Activated T-cell treated with anti-CD3 and anti-CD28 coated beads for 24 hours (primary cell): ENCODE data around the gene RNASE4.
"Not testable (repeated sequence)": the region's sequence is repeated elsewhere in the genome, so short reads cannot be mapped to it uniquely, and the experiment has no call there.

Experiments used
- DNase-seq: peaks from one replicate; pipeline ENCODE4 v3.0.0-alpha.2; 2020; ENCODE audit warnings: low read depth

RNASE4 gene, protein sequence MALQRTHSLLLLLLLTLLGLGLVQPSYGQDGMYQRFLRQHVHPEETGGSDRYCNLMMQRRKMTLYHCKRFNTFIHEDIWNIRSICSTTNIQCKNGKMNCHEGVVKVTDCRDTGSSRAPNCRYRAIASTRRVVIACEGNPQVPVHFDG

GRCh38 chr14:20683891-20684661 lies at the start of gene RNASE4:
Gene RNASE4, plus strand, starts transcription at chr14:20684560. Its CDS starts 14,812 bp downstream, at chr14:20699372.
- peak; percentile 78 for DNase-seq

- DNase-seq = no peak
These were observed 42.8 kb upstream of the RNASE4 start, which contains the start of gene OR6S1 for GRCh38 chr14:20641591-20641990. Gene OR6S1, minus strand, starts transcription at chr14:20641691. Its CDS starts 0 bp downstream, at chr14:20641691.

GRCh38 chr14:20642182-20642581 lies 42.2 kb upstream of the RNASE4 start:
- no peak for DNase-seq

- not testable (repeated sequence) for DNase-seq
These were observed 41.6 kb upstream of the RNASE4 start for GRCh38 chr14:20642755-20643154.

GRCh38 chr14:20644520-20644919 lies 39.8 kb upstream of the RNASE4 start:
- no peak for DNase-seq

DNA sequence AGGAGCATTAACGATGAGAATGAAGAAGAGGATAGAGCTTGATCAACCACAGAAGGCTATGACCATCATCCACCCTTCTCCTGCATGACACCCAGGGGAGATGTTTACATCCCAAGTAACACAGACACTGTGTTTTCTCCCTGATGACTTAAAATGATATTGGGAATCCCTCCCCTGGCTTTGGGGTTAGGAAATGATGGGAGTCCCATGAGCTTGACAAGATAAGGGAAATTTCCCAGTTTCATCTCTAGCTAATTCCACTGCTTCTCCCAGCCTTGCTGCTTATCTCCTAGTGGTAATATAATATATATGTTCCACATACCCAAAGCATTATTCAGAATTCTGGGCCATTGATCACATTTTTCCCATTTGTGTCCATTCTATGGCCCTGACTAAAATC lies 38.9 kb upstream of the RNASE4 start:
- DNase-seq = no peak

DNA sequence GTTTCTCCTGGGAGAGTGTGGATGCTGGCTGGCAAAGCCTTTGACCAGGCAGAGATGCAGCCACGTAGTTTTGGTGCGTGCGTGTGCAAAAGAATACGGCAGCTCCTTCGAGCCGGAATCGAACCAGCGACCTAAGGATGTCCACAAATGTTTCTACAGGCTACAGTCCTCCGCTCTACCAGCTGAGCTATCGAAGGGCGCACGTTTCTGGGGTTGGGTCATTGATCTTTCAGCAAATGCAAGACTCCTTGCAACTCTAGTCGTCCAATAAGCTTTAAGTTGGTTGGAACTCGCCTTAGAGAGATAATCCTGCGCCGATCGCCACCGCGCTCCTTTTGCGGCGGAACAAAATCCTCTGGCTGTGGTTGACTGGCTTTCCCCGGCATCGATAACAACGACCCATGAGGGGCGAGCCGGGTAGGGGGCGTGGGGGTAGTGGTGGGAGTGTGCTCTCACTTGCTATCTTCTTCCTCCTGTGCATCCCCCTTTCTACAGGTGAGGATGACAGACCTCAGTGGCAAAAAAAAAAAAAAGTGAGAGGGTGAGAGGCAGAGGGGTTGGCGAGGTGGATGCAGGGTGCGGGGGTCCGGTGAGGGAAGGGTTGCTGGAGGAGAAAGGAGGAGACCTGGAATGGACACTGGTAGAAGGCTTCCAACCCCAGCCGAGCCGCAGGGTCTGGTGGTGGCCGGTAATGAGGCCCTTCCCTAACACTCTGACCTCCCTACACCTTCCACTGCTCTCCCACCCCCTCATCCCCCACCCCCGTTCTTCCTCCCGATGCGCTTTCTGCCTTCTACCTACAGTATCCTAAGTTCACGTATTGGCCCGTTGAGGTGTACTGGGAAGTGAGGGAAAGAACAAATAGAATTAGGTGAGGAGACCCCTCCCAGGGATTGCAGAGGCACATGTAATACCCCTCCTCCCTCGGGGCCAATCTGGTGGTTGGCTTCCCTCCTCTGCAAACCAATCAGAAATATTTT lies 31.1 kb upstream of the RNASE4 start:
- peak; percentile 66 for DNase-seq

DNA sequence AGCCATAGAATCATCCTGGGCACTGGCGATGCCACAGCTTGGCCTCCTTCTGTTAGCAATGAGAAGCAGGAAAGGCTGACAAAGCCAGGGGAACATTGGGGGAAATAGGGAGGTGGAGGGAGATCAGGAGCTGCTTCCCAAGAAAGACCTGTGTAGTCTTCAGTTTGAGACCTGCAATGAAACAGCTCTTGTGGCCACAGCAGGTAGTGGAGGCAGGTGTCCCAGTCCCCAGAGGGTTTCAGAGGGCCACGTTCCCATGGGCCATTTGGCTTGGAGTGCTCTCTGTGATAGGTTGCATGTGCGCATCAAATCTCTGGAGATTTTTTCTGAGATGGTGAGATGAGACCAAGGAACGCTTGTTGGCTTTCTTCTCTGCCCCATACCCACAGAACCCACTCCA lies 28.5 kb upstream of the RNASE4 start:
- DNase-seq = no peak

DNA sequence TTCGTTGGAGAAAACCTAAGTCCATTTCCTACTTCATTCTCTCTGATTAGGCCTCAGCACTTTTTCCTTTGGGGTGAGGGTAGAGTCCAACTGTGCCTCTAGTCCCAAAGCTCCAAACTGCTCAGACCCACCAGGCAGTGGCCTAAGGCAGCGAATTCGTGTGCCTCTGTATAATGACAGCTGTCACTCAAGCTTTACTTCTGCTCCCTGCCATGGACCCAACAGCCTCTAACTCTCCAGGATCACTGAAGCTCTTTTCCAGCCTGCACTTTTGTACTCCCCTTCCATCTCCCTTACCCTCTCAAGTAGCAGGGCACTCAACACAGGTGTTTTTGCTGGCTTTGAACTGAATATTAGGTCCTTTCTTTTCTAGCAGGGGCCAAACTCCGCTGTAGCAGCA lies 28.1 kb upstream of the RNASE4 start:
- DNase-seq = no peak

DNA sequence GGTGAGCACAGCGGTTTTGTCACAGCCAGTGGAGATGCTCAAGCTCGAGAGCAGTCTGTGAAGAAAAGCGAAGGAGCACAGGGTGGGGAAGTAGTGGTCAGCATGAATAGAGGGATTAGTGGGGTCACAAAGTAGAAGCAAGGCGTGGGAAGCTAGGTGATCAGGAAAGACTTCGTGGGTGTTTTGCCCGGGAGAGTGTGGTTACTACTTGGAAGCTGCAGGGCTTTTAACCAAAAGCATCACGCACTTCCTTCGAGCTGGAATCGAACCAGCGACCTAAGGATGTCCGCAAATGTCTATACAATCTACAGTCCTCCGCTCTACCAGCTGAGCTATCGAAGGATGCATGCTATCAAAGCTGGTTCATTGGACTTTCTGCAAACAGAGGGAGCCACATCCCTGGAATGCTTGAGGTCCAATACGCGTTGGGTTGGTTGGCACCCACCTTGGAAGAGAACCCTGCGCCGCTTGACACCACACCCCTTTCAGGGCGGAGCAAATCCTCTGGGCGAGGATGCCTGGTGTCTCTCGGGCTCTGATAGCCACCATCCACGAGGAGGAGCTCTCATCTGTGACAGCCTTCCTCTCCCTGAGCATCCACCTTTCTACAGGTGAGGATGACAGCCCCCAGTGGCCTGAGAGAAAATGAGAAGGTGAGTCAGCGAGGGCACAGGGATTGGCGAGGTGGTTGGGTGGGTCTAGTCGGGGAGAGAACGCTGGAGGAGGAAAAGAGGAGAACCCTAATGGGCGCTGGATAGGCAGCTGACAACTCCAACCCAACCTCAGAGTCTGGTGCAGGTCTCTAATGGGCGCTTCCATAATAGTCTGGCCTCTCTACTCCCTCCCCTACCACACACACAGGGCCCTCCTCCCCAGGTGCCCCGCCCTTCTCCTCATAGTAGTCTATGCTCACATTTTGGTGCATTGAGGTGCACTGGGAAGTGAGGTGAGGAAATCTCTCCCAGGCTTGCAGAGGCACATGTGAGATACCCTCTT lies 26.8 kb upstream of the RNASE4 start:
- no peak for DNase-seq

GRCh38 chr14:20658246-20658645 lies 26.1 kb upstream of the RNASE4 start:
- no peak for DNase-seq

- DNase-seq = no peak
These were observed 25.0 kb upstream of the RNASE4 start for GRCh38 chr14:20659336-20659735.

DNA sequence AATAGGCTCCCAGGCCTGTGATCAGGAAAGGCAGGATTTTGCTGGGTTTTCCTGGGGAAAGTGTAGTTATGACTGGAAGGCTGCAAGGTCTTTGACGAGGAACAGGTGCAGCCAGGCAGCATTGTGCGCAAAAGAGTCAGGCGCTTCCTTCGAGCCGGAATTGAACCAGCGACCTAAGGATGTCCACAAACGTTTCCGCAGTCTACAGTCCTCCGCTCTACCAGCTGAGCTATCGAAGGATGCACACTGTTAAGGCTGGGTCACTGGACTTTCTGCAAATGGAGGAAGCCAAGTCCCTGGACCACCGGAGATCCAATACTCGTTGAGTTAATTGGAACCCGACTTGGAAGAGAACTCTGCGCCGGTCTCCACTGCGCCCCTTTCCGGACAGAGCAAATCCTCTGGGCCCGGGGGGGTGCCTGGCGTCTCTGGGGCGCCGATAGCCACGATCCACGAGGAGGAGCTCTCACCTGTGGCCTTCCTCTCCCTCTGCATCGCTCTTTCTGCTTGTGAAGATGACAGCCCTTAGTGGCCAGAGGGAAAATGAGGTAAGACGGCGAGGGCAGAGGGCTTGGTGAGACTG lies 24.5 kb upstream of the RNASE4 start:
- no peak for DNase-seq

DNA sequence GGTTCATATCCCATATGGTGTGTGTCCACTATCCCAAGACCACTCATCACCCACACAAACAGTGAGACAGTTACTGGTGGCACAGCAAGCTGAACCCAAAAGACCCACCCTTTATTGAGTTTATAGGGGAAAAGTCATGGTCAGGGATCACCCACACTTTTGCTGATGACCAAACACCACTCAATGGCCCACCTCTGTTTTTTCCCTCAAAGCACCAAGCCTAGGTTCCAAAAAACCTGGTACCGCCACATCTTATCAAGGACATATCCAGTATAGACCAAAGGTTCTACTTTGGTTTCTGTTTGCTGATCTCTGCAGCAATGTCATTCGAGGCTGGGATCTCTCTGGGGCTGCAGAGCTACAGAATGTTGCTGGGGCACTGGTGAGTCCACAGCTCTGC lies 23.2 kb upstream of the RNASE4 start:
- DNase-seq = no peak

GRCh38 chr14:20662968-20663732 lies 21.2 kb upstream of the RNASE4 start:
- DNase-seq = peak; percentile 83

GRCh38 chr14:20666400-20666961 lies 17.9 kb upstream of the RNASE4 start:
- DNase-seq = not testable (repeated sequence)

DNA sequence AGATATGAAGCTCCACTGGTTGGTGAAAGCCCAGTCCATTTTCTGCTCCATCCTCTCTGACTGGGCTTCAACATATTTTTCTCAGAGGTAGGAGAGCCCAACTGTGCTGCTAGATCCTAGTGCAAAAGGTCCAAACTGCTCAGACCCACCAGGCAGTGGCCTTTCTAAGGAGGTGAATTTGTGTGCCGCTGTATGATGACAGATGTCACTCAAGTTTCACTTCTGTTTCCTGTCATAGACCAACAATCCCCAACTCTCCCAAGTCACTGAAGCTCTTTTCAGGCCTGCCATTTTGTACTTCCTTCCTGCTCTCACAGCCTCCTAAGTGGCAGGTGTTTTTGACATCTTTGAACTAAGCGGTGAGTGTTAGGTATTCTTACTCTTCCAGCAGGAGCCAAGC lies 16.4 kb upstream of the RNASE4 start:
- DNase-seq = no peak

DNA sequence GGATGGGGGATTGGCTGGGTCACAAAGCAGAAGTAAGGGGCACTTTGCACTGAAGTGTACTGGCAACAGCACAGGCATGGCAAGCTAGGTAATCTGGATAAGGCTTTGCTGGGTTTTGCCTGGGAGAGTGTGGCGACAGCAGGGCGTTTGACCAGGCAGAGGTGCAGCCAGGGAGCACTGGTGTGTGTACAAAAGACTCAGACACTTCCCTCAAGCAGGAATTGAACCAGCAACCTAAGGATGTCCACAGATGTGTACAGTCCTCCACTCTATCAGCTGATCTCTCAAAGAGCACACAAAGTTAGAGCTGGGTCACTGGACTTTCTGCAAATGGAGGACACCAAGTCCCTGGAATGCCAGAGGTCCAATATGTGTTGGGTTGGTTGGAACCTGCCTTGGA lies 15.4 kb upstream of the RNASE4 start:
- DNase-seq = no peak

DNA sequence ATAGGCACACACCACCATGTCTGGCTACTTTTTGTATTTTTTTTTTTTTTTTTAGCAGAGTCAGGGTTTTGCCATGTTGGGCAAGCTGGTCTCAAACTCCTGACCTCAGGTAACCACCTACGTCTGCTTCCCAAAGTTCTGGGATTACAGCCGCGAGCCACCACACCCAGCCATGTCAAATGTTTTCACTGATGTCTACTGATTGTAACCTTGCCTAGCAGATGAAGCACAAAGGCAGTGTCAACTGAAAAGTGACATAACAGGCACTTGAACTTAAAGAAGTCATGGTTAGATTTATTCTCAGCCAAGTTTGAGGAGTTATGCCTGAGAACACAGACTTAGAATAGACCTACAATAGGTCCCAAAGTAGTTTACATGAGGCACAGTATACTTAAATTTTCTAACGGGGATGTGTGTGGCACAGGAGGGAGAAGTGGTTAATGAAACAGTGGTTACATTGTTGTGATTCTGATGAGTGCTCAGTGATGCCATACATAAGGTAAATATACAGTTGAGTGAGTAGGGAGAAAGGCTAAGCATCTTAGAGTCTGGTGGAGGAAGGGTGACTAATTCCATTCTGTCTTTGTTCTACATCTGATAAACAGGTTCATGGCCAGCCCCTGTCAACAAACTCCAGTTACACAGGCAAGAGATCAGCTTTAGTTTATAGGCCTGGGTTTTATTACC lies 12.6 kb upstream of the RNASE4 start:
- DNase-seq = no peak
